Measurements from ENCODE around the gene CLPTM1.

The CLPTM1 gene

DNA sequence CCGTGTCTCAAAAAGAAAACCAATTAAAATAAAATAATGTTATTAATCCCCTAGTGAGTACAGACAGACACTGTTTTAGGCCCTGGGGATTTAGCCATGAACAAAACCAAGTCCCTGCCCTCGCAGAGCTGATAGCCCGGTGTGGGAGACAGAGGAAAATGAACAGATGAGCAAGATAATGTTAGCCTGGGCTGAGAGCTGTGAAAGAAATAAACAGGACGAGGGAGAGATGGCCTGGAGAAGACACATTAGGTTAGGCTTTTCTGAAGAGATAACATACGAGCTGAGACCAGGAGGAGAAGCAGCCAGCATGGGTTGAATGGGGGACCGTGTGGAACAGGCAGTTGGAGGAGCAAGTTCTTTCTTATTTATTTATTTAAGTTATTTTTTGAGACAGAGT is 55.1 kb downstream of the CLPTM1 start:
- TF ChIP-seq, protein P1, sequence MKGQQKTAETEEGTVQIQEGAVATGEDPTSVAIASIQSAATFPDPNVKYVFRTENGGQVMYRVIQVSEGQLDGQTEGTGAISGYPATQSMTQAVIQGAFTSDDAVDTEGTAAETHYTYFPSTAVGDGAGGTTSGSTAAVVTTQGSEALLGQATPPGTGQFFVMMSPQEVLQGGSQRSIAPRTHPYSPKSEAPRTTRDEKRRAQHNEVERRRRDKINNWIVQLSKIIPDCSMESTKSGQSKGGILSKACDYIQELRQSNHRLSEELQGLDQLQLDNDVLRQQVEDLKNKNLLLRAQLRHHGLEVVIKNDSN (IDR thresholded peaks at IDR 0.05), result no peak
- TF ChIP-seq TEAD4 (IDR thresholded peaks at IDR 0.05) (no peak), ZBTB7A (IDR thresholded peaks at IDR 0.05; ENCODE audit: low read depth) (no peak), TAF1 (IDR thresholded peaks at IDR 0.05; ENCODE audit: low read depth) (no peak), FOXM1 (IDR thresholded peaks at IDR 0.05; ENCODE audit: borderline replicate concordance, low read depth) (no peak), NFIC (IDR thresholded peaks at IDR 0.05) (no peak), EP300 (IDR thresholded peaks at IDR 0.05; ENCODE audit: borderline replicate concordance) (no peak), YY1 (IDR thresholded peaks at IDR 0.05; ENCODE audit: low read depth) (no peak), EGR1 (IDR thresholded peaks at IDR 0.05) (no peak), TCF12 (IDR thresholded peaks at IDR 0.05; ENCODE audit: low read depth) (no peak), CEBPB (IDR thresholded peaks at IDR 0.05) (no peak)
- TF ChIP-seq, protein P2, sequence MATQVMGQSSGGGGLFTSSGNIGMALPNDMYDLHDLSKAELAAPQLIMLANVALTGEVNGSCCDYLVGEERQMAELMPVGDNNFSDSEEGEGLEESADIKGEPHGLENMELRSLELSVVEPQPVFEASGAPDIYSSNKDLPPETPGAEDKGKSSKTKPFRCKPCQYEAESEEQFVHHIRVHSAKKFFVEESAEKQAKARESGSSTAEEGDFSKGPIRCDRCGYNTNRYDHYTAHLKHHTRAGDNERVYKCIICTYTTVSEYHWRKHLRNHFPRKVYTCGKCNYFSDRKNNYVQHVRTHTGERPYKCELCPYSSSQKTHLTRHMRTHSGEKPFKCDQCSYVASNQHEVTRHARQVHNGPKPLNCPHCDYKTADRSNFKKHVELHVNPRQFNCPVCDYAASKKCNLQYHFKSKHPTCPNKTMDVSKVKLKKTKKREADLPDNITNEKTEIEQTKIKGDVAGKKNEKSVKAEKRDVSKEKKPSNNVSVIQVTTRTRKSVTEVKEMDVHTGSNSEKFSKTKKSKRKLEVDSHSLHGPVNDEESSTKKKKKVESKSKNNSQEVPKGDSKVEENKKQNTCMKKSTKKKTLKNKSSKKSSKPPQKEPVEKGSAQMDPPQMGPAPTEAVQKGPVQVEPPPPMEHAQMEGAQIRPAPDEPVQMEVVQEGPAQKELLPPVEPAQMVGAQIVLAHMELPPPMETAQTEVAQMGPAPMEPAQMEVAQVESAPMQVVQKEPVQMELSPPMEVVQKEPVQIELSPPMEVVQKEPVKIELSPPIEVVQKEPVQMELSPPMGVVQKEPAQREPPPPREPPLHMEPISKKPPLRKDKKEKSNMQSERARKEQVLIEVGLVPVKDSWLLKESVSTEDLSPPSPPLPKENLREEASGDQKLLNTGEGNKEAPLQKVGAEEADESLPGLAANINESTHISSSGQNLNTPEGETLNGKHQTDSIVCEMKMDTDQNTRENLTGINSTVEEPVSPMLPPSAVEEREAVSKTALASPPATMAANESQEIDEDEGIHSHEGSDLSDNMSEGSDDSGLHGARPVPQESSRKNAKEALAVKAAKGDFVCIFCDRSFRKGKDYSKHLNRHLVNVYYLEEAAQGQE (IDR thresholded peaks at IDR 0.05; ENCODE audit: low read depth), result no peak
- TF ChIP-seq, protein P3, sequence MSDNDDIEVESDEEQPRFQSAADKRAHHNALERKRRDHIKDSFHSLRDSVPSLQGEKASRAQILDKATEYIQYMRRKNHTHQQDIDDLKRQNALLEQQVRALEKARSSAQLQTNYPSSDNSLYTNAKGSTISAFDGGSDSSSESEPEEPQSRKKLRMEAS (IDR thresholded peaks at IDR 0.05), result no peak

DNA sequence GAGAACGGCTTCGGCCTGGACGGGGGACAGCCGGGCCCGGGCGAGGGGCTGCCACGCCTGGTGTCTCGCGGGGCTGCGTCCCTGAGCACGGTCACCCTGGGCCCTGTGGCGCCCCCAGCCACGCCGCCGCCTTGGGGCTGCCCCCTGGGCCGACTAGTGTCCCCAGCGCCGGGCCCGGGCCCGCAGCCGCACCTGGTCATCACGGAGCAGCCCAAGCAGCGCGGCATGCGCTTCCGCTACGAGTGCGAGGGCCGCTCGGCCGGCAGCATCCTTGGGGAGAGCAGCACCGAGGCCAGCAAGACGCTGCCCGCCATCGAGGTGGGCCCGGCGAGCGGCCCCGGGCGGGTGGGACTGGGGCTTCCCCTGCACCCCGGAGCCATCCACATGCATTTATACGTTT is 56.8 kb downstream of the CLPTM1 start:
- TF ChIP-seq NFIC (IDR thresholded peaks at IDR 0.05) (no peak), EP300 (IDR thresholded peaks at IDR 0.05; ENCODE audit: borderline replicate concordance) (no peak), RAD21 (IDR thresholded peaks at IDR 0.05; ENCODE audit: low read depth) (no peak), CREB1 (IDR thresholded peaks at IDR 0.05; ENCODE audit: low read depth) (no peak), YY1 (IDR thresholded peaks at IDR 0.05; ENCODE audit: low read depth) (no peak), TAF1 (IDR thresholded peaks at IDR 0.05; ENCODE audit: low read depth) (no peak), CEBPB (IDR thresholded peaks at IDR 0.05) (no peak), EGR1 (IDR thresholded peaks at IDR 0.05) (no peak), FOXM1 (IDR thresholded peaks at IDR 0.05; ENCODE audit: borderline replicate concordance, low read depth) (no peak), ZBTB7A (IDR thresholded peaks at IDR 0.05; ENCODE audit: low read depth) (no peak), TEAD4 (IDR thresholded peaks at IDR 0.05) (no peak), TCF12 (IDR thresholded peaks at IDR 0.05; ENCODE audit: low read depth) (no peak)
- TF ChIP-seq, protein P2 (IDR thresholded peaks at IDR 0.05; ENCODE audit: low read depth), result no peak
- TF ChIP-seq, protein P3 (IDR thresholded peaks at IDR 0.05), result no peak
- TF ChIP-seq, protein P1 (IDR thresholded peaks at IDR 0.05), result no peak

DNA sequence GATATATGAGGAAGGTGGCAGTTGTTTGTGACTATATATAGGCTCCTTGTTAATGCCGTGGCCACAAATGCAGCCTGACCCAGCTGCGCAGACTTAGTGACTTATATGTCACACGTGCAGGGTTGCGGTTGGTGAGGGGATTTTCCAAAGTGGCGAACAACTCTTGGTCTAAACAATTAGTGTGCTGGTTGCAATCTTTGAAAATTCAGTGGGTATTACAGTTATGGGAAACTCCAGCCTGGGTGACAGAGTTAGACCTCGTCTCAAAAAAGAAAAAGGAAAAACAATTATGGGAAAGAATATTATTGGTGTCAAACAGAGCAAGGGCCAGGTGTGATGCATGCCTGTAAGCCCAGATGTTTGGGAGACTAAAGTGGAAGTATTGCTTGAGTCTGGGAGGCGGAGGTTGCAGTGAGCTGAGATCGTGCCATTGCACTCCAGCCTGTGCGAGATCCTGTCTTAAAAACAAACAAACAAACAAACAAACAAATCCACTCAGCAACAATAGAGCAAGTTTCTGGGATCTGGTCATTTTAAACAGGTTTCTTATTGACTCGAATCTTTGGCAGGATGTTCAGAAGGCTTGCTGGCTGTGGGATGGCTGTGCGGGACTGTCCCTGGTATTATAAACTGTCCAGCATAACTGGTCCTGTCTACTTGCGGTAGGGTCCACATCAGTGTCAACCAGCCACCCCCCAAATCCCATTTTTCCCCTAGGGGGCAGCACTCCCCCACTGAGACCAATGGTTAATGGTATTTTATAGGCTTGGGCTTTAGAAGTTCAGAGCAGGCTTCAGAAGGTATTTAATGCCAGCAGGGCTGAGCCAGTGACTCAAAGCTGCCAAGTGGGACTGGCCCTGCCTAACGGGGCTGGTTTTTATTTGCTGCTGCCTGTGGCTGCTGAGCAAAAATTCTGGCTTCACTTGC is 61.5 kb downstream of the CLPTM1 start:
- TF ChIP-seq, protein P3 (IDR thresholded peaks at IDR 0.05), result no peak
- TF ChIP-seq RAD21 (IDR thresholded peaks at IDR 0.05; ENCODE audit: low read depth), result peak; percentile 82

DNA sequence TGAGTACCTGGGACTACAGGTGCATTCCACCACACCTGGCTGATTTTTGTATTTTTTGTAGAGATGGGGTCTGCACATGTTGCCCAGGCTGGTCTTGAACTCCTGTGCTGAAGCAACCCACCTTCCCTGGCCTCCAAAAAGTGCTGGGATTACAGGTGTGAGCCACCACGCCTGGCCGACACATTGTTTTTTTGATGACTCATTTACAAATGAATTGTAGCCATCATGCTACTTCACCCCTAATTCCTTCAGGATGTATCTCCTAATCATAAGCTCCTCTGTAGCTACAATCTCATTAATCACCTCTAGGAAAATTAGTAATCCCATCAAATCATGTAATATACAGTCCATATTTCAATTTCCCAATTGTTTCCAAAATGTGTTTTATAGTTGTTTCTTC is 64.0 kb downstream of the CLPTM1 start:
- TF ChIP-seq EGR1 (IDR thresholded peaks at IDR 0.05) (no peak), EP300 (IDR thresholded peaks at IDR 0.05; ENCODE audit: borderline replicate concordance) (no peak), TAF1 (IDR thresholded peaks at IDR 0.05; ENCODE audit: low read depth) (no peak), CEBPB (IDR thresholded peaks at IDR 0.05) (no peak), RAD21 (IDR thresholded peaks at IDR 0.05; ENCODE audit: low read depth) (no peak), TEAD4 (IDR thresholded peaks at IDR 0.05) (no peak), CREB1 (IDR thresholded peaks at IDR 0.05; ENCODE audit: low read depth) (no peak), YY1 (IDR thresholded peaks at IDR 0.05; ENCODE audit: low read depth) (no peak), FOXM1 (IDR thresholded peaks at IDR 0.05; ENCODE audit: borderline replicate concordance, low read depth) (no peak), TCF12 (IDR thresholded peaks at IDR 0.05; ENCODE audit: low read depth) (no peak), ZBTB7A (IDR thresholded peaks at IDR 0.05; ENCODE audit: low read depth) (no peak), NFIC (IDR thresholded peaks at IDR 0.05) (no peak)
- TF ChIP-seq, protein P1 (IDR thresholded peaks at IDR 0.05), result no peak
- TF ChIP-seq, protein P2 (IDR thresholded peaks at IDR 0.05; ENCODE audit: low read depth), result no peak
- TF ChIP-seq, protein P3 (IDR thresholded peaks at IDR 0.05), result no peak

All from Ishikawa (cell line).